MM.1S (cell line): Measurements from ENCODE around the gene OR2K2.
"Not testable (repeated sequence)": the region's sequence is repeated elsewhere in the genome, so short reads cannot be mapped to it uniquely, and the experiment has no call there.

Experiments used
- CTCF ChIP-seq: fragments of 300-600 bp; sonication (generic); IDR thresholded peaks from 2 replicates; pipeline ENCODE4 v1.5.1; 2016; ENCODE audit warnings: antibody characterized with exemption, low read length, mixed read lengths
- EZH2 ChIP-seq: fragments of 300-600 bp; sonication (generic); optimal IDR thresholded peaks from 2 replicates; pipeline ENCODE3; 2017; ENCODE audit warnings: low read depth, mild to moderate bottlenecking, antibody characterized with exemption, low read length, mixed read lengths

GRCh38 chr9:111280795-111281194, 49.2 kb downstream of the OR2K2 start:
- TF ChIP-seq EZH2, CTCF: not testable (repeated sequence)
